Measurements from ENCODE around the gene SLC39A11.
"Not testable (repeated sequence)": the region's sequence is repeated elsewhere in the genome, so short reads cannot be mapped to it uniquely, and the experiment has no call there.

SLC39A11 gene

GRCh38 chr17:73107191-73107590 is 14.7 kb upstream of the SLC39A11 start:
- no peak for DNase-seq (ENCODE audit: low read depth)

GRCh38 chr17:73105431-73105830 is 12.9 kb upstream of the SLC39A11 start:
- no peak for DNase-seq (ENCODE audit: low read depth)

- DNase-seq (ENCODE audit: low read depth): no peak
Measured at GRCh38 chr17:73104450-73104849, 12.0 kb upstream of the SLC39A11 start.

GRCh38 chr17:73103641-73104335 is 11.3 kb upstream of the SLC39A11 start:
- no peak for DNase-seq (ENCODE audit: low read depth)

GRCh38 chr17:73101031-73101430 is 8.5 kb upstream of the SLC39A11 start:
- no peak for DNase-seq (ENCODE audit: low read depth)

GRCh38 chr17:73100363-73100762 is 7.9 kb upstream of the SLC39A11 start:
- DNase-seq (ENCODE audit: low read depth): no peak

- DNase-seq (ENCODE audit: low read depth): no peak
Measured at GRCh38 chr17:73099511-73099910, 7.0 kb upstream of the SLC39A11 start.

GRCh38 chr17:73098919-73099318 is 6.4 kb upstream of the SLC39A11 start:
- no peak for DNase-seq (ENCODE audit: low read depth)

GRCh38 chr17:73097973-73098765 is 5.7 kb upstream of the SLC39A11 start:
- not testable (repeated sequence) for DNase-seq (ENCODE audit: low read depth)

- no peak for DNase-seq (ENCODE audit: low read depth)
Measured at GRCh38 chr17:73096866-73097265, 4.4 kb upstream of the SLC39A11 start.

- no peak for DNase-seq (ENCODE audit: low read depth)
Measured at GRCh38 chr17:73096211-73096610, 3.7 kb upstream of the SLC39A11 start.

GRCh38 chr17:73093286-73093685 is 798 bp upstream of the SLC39A11 start:
- DNase-seq (ENCODE audit: low read depth): no peak

- no peak for DNase-seq (ENCODE audit: low read depth)
Measured at GRCh38 chr17:73091770-73092522, 542 bp downstream of the SLC39A11 start.

- DNase-seq (ENCODE audit: low read depth): no peak
Measured at GRCh38 chr17:73091410-73091769, 1.1 kb downstream of the SLC39A11 start.

GRCh38 chr17:73090396-73091202 is 1.9 kb downstream of the SLC39A11 start:
- no peak for DNase-seq (ENCODE audit: low read depth)

GRCh38 chr17:73089322-73090317 is 2.9 kb downstream of the SLC39A11 start:
- no peak for DNase-seq (ENCODE audit: low read depth)

- DNase-seq (ENCODE audit: low read depth): no peak
Measured at GRCh38 chr17:73088561-73088960, 3.9 kb downstream of the SLC39A11 start.

GRCh38 chr17:73083432-73083831 is 9.1 kb downstream of the SLC39A11 start:
- DNase-seq (ENCODE audit: low read depth): no peak

- DNase-seq (ENCODE audit: low read depth): no peak
Measured at GRCh38 chr17:73074566-73074965, 17.9 kb downstream of the SLC39A11 start.

- DNase-seq (ENCODE audit: low read depth): no peak
Measured at GRCh38 chr17:73072219-73072962, 20.1 kb downstream of the SLC39A11 start.

Measured in HS-5 (cell line).